Left lobe of liver (tissue), 2 donors: ENCODE data around the gene VSX1. TPM values are rescaled to one million over a fixed set of nuclear protein-coding genes. Genes with fewer than 3 reads are reported as not detected.

Experiments
- ATAC-seq: fragments of 200-7000 bp; cut with Tn5 transposase; one replicate; pipeline ENCODE4 v1.9.1; 2020; ENCODE audit warnings: mild to moderate bottlenecking, moderate library complexity
- DNase-seq: peaks from one replicate; pipeline ENCODE4 v3.0.0-alpha.2; 2020; ENCODE audit warnings: low spot score
- total RNA-seq: library from RNA; stranded (reverse); gene quantifications from one replicate; pipeline ENCODE4 v1.2.1, GENCODE V29; 2021
- donor health status: DM: no; HTN: no; CAD: no; lungs with moderate emphysema.
- donor health status: DM: no; HTN: yes; CAD: no.

Gene VSX1
- total RNA-seq, 1 donor from 2014 or later: 0.18 TPM

GRCh38 chr20:25088267-25088666, 6.3 kb upstream of the VSX1 start:
- no peak for DNase-seq
- no peak for ATAC-seq

- ATAC-seq (no peak), DNase-seq (no peak)
These were observed 5.4 kb upstream of the VSX1 start for GRCh38 chr20:25087186-25087929.

GRCh38 chr20:25085756-25086495, 4.0 kb upstream of the VSX1 start:
- no peak for DNase-seq

GRCh38 chr20:25084626-25085187, 2.8 kb upstream of the VSX1 start:
- ATAC-seq: no peak

More at GRCh38 chr20:25085756-25086495, 4.0 kb upstream of the VSX1 start:
- no peak for ATAC-seq

GRCh38 chr20:25083773-25084625, 2.1 kb upstream of the VSX1 start:
- DNase-seq: no peak
- no peak for ATAC-seq

More at GRCh38 chr20:25084626-25085187, 2.8 kb upstream of the VSX1 start:
- no peak for DNase-seq

- DNase-seq (no peak), ATAC-seq (no peak)
These were observed 1.3 kb upstream of the VSX1 start for GRCh38 chr20:25083141-25083772.

- DNase-seq (no peak), ATAC-seq (no peak)
These were observed 545 bp upstream of the VSX1 start for GRCh38 chr20:25082498-25082873.

GRCh38 chr20:25081065-25081729, 744 bp downstream of the VSX1 start:
- DNase-seq: no peak

GRCh38 chr20:25079171-25079570, 2.8 kb downstream of the VSX1 start:
- ATAC-seq (no peak), DNase-seq (no peak)

More at GRCh38 chr20:25081065-25081729, 744 bp downstream of the VSX1 start:
- ATAC-seq: no peak

GRCh38 chr20:25078662-25079061, 3.3 kb downstream of the VSX1 start:
- ATAC-seq: no peak
- no peak for DNase-seq

- DNase-seq (peak; percentile 82), ATAC-seq (peak; percentile 87)
These were observed 4.3 kb downstream of the VSX1 start for GRCh38 chr20:25077610-25078169.

GRCh38 chr20:25076731-25077609, 5.0 kb downstream of the VSX1 start:
- peak; percentile 74 for DNase-seq
- ATAC-seq: peak; percentile 88

GRCh38 chr20:25076201-25076600, 5.7 kb downstream of the VSX1 start:
- ATAC-seq (no peak), DNase-seq (no peak)

GRCh38 chr20:25073544-25073943, 8.4 kb downstream of the VSX1 start:
- DNase-seq (peak; percentile 37), ATAC-seq (no peak)

GRCh38 chr20:25072226-25072811, 9.6 kb downstream of the VSX1 start:
- no peak for ATAC-seq
- DNase-seq: peak; percentile 11

- ATAC-seq: no peak
- peak; percentile 15 for DNase-seq
These were observed 10.2 kb downstream of the VSX1 start for GRCh38 chr20:25071734-25072133.

GRCh38 chr20:25070821-25071473, 11.0 kb downstream of the VSX1 start:
- DNase-seq (peak; percentile 33), ATAC-seq (no peak)
